Renal cortex interstitium (tissue), 11 donors: ENCODE results near the gene BTBD8. TPM values are rescaled to one million over a fixed set of nuclear protein-coding genes. Genes with fewer than 3 reads are reported as not detected.

Experiments
- DNase-seq, 11 donors: peaks; one replicate each; pipeline ENCODE4 v3.0.0-alpha.2; 2013; ENCODE audit warnings: low read depth in 9 of 11, low spot score in 4 of 11; ENCODE audit errors: extremely low read depth in 1 of 11
- polyA plus RNA-seq, 3 donors: library from polyadenylated mRNA; unstranded; fragments of 120-200 nt; gene quantifications; one replicate each; pipeline ENCODE4 v1.2.1, GENCODE V29; 2013; ENCODE audit not compliant: insufficient read length in 3 of 3

The BTBD8 gene
- polyA plus RNA-seq, 3 donors, result 5.1 to 7.7 (median 7.3) TPM

DNA sequence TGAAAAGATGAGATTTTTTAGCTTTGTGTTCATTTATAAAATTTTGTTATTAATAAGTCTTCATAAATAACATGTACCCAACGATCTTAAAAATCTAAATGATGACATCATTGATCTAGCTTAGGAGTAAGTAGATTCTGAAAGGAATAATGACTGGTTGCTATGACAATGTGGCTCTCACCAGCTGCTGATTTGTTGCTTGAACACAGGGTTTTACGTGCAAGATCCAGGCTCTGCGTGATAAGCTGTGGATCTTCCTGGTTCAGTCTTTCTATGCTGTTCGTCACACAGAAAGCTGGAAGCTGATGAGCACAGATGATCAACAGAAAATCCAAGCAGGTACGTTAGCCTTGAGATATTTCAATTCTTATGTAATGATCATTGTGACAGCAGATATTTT, 88.5 kb downstream of the BTBD8 start:
- no peak for DNase-seq

DNA sequence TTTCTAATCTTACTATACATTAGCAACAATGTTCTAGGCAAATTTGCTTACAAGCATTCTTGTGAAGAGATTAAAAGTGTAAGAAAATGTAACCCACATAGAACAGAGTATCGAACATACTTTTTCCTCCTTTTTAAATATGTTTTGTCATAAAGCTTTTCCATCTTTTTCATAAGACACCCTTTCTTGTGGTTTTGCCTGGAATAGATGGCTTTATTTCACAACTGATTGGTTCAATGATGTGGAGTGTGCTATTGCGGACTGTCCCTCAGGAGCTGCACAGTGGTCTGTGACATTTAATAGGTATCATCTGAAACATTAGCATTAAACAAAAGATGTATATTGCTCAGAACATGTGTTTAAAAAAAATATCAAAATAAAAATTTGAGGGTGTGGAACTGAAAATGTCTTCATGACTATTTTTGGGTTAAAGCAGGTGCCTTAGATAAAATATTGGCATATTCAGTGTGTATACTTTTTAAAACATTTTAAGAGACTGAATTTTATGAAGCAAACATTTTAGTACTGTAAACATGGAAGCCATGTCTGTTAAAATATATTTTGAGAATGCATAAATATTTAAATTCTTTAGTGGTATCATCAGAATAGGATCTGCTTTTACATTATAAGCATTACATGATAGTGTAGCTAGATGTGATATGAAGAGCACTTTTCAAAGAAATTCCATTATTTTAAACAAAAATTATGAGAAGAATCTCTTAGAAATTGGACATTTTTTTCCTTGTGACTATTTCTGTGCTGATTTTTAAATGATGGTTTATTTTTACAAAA, 89.3 kb downstream of the BTBD8 start:
- no peak for DNase-seq

DNA sequence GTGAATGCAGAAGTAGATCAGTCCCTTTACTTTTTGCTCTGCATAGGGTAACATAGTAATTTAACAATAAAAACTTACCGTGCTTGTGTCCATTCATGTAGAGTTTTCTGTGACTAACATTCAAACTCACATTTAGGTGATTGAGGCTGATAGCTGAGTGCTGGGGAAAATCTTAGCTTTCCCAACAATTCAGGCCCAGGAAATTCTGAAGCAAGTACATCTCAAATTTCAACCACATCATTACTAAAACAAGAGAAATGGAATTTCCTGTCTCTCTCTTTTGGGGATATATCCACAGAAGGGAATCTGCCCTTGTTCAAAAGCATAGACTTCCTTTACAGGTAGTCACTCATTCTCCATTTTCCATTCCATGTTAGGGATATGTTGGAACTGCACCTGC, 104.5 kb downstream of the BTBD8 start:
- DNase-seq, result no peak

DNA sequence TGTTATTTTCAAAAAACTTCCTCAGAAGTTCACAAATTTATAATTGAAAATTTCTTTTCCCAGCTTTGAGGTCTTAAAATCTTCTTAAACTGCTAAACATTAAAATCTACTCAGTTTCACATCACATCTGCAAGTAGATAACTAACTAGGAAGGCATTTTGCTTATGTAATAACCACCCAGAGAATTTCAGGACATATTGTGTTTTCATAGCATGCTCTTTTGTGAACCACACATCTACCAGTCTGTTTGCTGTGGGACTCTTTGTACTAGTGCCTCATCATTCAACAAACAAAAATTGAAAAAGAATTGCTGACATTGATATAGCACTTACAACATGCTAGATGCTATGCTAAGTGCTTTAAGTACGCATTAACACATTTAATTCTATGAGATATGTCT, 105.9 kb downstream of the BTBD8 start:
- DNase-seq, result no peak

DNA sequence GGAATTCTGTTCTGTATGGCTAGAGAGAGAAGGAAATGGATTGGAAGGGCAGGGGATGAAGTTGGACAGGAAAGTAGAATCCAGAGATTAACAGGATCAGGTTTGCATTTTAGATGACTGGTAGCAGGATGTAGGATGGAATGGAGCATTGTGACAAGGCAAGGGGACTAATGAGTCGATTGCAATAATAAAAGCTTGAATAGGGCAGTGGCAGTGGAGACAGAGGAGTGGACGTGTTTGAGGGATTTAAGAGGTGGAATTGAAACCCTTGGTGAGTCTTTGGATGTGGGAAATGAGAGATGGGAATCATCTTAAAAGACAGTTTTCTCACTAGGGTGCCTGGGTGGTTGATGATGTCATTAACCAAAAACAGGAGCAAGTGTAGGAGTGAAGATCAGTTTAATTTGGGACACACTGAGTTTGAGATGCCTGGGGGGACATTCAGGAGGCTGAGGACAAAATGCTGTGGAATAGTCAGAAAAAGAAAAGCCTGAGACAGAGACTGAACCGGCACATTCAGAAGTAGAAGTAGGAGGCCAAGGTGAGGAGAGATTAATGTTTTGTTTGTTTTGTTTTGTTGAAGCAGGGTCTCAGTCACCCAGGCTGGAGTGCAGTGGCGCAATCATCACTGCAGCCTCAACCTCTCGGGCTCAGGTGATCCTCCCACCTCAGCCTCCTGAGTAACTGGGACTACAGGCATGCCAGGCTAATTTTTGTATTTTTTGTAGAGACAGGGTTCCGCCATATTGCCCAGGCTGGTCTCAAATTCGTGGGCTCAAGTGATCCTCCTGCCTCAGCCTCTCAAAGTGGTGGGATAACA, 108.5 kb downstream of the BTBD8 start:
- DNase-seq, result no peak

DNA sequence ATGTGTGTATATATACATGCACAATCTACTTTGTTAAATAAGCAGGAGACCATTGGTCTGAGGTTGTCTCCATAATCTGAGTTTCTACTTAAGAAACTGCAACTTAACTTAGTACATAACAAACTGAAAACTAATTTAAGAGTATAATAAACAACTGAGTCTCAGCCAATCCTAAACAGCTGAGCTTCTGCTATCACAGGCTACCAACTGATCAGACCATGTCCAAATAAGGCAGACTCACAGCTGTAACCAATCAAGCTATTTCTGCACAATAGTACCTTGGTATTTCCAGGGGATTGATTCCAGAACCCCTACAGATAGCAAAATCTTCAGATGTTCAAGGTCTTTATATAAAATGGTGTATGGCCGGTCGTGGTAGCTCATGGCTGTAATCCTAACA, 111.6 kb downstream of the BTBD8 start:
- DNase-seq, result no peak

DNA sequence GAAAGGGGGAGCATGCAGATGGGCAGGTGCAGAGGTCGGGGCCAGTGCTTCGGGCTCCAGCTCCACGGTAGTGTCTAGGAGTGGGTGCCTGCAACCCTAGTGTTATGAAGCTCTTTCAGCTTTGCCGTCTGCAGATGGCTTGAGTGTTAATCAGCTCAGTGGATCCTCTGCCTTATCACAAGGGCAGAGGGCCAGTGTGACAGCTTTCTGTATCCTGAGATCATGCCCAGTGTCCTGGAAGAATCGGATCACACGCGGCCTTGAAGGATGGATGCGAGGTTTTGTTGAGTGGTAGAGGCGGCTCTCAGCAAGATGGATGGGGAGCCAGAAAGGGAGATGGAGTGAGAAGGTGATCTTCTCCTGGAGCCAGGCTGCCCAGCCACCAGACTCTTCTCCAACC, 112.1 kb downstream of the BTBD8 start:
- DNase-seq, result no peak

DNA sequence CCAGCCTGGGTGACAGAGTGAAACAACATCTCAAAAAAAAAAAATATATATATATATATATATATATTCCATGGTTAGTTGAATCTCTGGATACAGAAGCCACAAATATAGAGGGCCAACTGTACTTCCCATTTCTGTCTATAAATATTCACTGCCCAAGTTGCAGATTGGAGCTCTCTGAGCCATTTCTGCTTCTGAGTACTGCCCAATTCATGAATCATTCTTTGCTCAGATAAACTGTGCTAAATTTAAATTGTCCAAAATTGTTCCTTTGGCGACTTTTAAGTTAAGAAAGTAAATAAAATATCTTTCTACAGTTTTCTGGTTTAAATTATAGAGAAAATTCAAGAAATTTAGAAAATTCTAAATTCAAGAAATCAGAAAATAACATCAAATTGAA, 114.4 kb downstream of the BTBD8 start:
- DNase-seq, result no peak

DNA sequence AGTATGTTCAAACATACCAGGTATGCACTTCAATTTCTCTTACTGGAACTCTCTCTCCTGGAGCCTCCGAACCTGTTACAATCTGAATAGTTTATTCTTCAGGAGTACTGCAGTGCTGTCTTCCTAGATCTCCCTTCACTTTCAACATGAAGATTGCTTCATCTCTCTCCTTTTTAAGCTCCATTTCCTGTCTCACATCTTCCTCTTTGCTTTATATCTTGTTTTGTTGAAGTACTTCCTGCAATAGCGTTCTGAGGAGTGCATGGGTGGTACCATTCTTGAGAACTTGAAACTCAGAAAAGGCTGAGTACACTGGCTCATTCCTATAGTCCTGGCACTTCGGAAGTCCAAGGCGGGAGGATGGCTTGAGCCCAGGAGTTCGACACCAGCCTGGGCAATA, 121.8 kb downstream of the BTBD8 start:
- no peak for DNase-seq

DNA sequence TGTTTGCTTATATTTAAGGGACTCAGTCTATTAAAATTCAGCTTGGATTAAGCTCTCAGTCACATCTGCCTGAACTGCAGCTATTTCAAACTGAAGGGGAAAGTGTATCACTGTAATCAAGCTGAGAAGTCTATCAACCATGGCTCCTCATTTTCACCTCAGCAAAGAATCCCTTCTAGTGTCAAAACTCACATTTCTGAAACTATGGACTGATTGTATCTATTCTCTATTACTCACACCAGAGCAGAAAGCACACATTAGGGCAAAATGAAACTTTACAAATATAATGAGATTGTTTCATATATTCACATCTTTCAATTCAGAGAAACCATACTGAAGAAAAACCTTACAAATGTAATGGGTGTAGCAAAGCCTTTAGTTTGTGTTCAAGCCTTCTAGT, 123.0 kb downstream of the BTBD8 start:
- DNase-seq, result no peak

DNA sequence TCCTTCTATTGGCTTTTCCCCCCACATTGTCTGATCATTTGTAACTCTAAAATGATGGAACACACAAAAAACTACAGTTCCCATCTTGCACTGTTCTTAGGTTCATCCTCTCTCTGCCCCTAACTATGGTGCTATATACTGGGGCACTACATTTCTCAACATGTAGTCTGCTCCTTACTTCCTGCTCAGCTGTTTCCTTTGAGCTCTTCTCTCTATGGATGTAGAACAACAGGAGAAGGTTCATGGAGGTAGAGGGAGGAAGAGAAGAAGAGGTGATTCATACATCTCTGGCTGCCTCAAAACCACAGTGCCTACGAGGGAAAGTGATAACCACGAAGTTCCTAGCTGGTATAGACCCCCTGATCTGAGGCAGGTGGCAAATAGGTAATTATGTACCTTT, 130.6 kb downstream of the BTBD8 start:
- DNase-seq, result no peak

DNA sequence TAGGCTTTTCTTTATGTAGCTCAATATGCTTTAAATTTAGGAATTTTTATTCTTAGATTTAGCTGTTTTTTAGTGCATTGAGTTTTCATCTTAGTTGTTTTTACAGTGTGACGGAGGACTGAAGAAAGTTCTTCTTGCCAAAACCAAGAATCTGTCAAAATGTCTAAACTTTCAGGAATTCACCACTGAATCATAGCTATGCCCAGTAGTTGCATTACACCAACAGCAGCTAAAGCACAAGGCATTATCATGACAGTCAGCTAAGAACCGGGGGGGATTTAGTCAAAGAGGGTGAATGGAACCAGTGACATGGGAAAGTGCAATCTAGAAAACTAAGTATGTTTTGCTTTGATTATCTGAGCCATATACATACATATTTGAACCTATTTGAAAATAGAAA, 131.0 kb downstream of the BTBD8 start:
- no peak for DNase-seq

DNA sequence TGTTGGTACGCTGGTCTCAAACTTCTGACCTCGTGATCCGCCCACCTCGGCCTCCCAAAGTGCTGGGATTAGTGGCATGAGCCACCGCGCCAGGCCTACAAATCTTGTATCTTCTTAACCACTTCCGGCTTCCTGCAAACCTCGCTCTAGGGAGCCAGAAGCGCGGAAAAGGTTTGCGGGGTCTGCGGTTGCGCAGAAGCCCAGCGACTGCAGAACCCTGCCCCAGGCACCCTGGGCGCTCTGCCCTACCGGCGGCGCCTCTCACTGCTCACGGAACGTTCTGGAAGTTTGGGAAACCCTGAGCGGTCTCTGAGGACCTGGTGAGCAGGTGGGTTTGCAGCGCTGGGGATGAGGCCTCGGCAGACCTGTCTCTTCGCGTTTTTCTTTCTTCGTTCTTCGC, 137.6 kb downstream of the BTBD8 start, which contains the start of gene C1orf146:
TSS of gene C1orf146 (plus strand) at position 195 of the 400 bp plus-strand sequence. CDS start 13,506 bp downstream, outside the sequence.
- no peak for DNase-seq

DNA sequence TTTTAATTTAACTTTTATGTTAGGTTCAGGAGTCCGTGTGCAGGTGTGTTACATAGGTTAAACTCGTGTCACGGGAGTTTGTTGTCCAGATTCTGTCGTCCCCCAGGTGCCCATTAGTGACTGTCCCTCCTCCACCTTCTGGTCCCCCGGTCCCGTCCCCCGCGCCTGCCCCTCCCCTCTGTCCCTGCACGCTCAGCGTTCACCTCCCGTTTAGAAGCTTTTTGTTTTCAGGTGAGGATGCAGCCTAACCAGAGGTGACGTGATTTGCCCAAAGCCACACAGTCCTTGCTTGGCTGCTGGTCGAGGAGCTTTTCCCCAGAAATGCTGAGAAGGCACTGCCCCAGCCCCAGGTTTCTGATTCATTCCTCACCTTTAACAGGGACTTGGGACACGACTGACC, 138.4 kb downstream of the BTBD8 start:
- no peak for DNase-seq

DNA sequence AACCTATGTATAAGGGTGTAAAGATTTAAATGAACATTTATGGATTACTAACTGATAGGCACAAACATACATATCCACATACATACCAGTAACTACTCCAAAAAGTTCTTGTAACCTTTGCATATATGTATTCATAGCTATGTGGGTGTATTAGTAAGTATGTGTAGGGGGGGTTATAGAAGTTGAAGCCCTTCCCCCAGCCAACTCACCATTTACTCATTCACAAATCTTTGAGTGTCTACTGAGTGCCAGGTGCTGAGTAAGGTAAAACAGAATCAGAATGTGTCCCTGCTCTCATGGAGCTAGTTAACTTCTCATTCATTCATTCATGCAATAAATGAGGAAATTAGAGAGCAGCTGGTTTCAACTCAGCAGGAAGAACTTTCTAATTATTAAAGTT, 138.9 kb downstream of the BTBD8 start:
- no peak for DNase-seq

DNA sequence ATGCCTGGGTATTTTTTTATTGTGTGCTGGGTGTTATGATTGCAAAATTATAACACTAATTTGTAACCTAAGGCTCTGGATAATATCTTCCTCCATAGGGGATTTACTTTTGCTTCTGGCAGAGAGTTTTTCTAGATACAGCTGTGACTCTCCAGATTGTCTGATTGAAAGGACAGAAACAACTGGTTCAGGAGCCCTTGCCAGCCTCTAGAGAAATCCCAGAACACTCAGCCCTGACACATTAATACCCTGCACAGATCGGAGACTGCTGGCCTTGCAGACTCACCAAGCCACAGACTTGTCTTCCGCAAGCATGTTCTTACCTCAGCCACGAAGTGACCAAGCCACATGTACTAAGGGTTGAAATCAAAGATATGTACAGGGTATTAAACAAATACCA, 148.3 kb downstream of the BTBD8 start:
- DNase-seq, result no peak

DNA sequence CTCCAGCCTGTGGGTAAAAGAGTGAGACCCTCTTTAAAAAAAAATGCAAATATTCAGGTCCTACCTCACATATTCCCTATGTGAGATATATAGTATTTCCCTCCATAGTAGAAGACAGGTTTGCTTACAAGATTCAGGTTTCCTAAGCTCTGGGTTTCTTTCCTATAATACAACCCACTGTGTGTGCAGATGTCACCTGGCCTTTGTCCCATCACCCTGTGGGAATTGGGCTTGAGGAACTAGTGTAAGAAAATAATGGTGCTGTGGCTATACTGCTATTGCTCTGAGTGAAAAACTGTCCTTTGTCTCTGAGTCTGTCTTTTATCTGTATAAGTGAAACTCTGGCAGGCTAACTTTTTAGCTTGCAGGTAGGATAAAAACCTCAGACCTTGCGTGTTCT, 150.6 kb downstream of the BTBD8 start:
- no peak for DNase-seq
